Astrocyte (in vitro differentiated cells and primary cell): ENCODE data around the gene KRTAP16-1.

Experiments
- EZH2 ChIP-seq: IDR thresholded peaks from 2 replicates; pipeline ENCODE4 v1.6.1; 2012; ENCODE audit warnings: mild to moderate bottlenecking, low read length, inconsistent platforms; ENCODE audit not compliant: insufficient read depth
- TF ChIP-seq, protein P1 (sequence below): IDR thresholded peaks from 2 replicates; pipeline ENCODE4 v1.5.1; 2011; ENCODE audit warnings: low read depth, mild to moderate bottlenecking, inconsistent platforms, low read length, moderate library complexity; ENCODE audit not compliant: insufficient read depth

DNA sequence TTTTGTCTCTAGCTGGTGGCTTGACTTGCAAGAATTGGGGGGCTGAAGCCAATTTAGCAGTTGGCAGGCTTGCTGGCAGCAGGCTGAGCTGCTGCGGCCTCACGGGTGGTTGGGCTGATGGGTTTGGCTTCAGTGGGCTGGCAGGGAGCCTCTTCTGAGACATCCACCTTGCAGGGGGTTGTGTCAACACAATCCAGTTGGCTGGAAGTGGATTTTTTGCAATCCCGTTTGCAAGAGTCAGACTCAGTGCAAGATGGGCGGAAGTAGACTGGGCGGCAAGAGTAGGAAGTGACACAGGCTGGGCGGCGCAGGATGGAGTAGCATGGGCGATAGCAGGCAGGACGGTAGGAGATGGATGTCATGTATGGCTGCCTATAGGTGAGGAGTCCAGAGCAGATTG lies 1.5 kb downstream of the KRTAP16-1 start:
- TF ChIP-seq, protein P1, sequence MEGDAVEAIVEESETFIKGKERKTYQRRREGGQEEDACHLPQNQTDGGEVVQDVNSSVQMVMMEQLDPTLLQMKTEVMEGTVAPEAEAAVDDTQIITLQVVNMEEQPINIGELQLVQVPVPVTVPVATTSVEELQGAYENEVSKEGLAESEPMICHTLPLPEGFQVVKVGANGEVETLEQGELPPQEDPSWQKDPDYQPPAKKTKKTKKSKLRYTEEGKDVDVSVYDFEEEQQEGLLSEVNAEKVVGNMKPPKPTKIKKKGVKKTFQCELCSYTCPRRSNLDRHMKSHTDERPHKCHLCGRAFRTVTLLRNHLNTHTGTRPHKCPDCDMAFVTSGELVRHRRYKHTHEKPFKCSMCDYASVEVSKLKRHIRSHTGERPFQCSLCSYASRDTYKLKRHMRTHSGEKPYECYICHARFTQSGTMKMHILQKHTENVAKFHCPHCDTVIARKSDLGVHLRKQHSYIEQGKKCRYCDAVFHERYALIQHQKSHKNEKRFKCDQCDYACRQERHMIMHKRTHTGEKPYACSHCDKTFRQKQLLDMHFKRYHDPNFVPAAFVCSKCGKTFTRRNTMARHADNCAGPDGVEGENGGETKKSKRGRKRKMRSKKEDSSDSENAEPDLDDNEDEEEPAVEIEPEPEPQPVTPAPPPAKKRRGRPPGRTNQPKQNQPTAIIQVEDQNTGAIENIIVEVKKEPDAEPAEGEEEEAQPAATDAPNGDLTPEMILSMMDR, result no peak
- TF ChIP-seq EZH2, result no peak
